ENCODE measurements around the gene SV2C. TPM values are rescaled to one million over a fixed set of nuclear protein-coding genes. Genes with fewer than 3 reads are reported as not detected.
A peak's percentile ranks its signal among the peaks of the same experiment; 100 is the strongest.

The SV2C gene
- total and polyA plus RNA-seq, 4 donors: 0.01 to 0.40 (median 0.37) TPM; not detected in 1

DNA sequence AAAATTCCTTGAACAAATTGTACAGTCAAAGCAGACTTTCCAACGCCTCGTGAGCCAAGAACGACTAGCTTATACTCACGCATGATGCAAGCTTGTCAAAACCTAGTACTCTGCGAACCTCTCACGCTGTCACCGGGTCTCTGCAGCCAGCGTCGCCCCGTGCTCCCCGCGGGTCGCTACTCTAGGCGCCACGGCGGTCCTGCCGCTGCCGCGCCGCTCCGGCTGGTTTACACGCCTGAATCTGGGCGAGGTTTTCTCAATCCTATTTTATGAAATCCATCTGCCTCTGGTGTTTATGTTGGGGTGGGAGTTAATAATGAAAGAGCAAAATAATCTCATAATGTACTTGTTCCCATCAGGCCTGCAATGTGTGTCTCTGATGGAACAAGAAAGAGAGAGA is 90.9 kb downstream of the SV2C start:
- Histone ChIP-seq H3K27me3 (ENCODE audit: control insufficient read depth in 3 of 3, insufficient read depth in 3 of 3, low read length in 2 of 3) (no peaks in the 10 kb centered on the region), H3K27ac (ENCODE audit: low read depth in 1 of 2, low read length in 1 of 2) (no peak overlapping the region), H3K4me3 (no peak overlapping the region), H3K9ac (ENCODE audit: insufficient read depth in 1 of 2, low read length in 2 of 2) (no peak overlapping the region), H3K36me3 (ENCODE audit: control insufficient read depth in 4 of 4, insufficient read depth in 4 of 4, low read length in 4 of 4) (no peaks in the 10 kb centered on the region), H3K4me1 (ENCODE audit: control insufficient read depth in 5 of 5, insufficient read depth in 5 of 5, low read length in 5 of 5) (no peaks in the 10 kb centered on the region), H3K9me3 (ENCODE audit: control insufficient read depth in 4 of 4, insufficient read depth in 3 of 4, low read length in 3 of 4) (no peaks in the 10 kb centered on the region)
- WGBS, 2 donors: 96 to 97% methylated on average over 23 of the region's 23 CpGs
- no peak for ATAC-seq (ENCODE audit: insufficient read depth, low FRiP score)
- TF ChIP-seq, protein P1, sequence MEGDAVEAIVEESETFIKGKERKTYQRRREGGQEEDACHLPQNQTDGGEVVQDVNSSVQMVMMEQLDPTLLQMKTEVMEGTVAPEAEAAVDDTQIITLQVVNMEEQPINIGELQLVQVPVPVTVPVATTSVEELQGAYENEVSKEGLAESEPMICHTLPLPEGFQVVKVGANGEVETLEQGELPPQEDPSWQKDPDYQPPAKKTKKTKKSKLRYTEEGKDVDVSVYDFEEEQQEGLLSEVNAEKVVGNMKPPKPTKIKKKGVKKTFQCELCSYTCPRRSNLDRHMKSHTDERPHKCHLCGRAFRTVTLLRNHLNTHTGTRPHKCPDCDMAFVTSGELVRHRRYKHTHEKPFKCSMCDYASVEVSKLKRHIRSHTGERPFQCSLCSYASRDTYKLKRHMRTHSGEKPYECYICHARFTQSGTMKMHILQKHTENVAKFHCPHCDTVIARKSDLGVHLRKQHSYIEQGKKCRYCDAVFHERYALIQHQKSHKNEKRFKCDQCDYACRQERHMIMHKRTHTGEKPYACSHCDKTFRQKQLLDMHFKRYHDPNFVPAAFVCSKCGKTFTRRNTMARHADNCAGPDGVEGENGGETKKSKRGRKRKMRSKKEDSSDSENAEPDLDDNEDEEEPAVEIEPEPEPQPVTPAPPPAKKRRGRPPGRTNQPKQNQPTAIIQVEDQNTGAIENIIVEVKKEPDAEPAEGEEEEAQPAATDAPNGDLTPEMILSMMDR (IDR thresholded peaks at IDR 0.05; ENCODE audit: control extremely low read depth, extremely low read depth): no peak
- no peak for DNase-seq

DNA sequence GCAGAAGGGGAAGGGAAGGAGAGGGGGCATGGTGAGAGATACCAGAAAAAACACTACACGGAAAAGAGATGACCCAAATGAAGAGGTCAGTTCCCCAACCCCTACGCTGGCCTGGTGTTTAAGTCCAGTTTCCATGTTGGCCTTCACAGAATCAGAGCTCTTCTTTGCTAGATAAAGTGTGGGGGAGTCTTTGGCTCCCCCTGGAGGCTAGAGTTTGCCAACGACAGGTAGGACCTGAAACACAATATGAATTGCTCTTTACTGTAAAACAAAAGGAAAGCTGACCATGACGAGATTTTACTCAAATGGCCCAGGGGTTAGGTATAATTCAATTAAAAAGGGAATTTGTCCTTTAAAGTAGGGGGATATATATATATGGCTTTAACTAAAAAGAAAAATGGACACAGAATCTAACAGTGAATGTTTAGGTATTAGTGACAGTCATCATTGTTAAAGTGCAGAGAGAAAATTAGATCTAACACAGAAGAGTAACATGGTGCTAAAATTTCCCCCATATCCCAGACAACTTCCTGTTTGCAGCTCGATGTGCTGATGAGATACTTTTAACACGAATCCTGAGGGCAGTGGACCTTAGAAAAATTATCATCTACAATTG is 92.0 kb downstream of the SV2C start:
- WGBS, 2 donors: 28 to 32% methylated on average over 6 of the region's 6 CpGs
- H3K9me3 ChIP-seq (ENCODE audit: control insufficient read depth in 4 of 4, insufficient read depth in 3 of 4, low read length in 3 of 4): no peaks in the 10 kb centered on the region
- TF ChIP-seq, protein P1 (IDR thresholded peaks at IDR 0.05; ENCODE audit: control extremely low read depth, extremely low read depth): peak; percentile 34
- H3K4me1 ChIP-seq (ENCODE audit: control insufficient read depth in 5 of 5, insufficient read depth in 5 of 5, low read length in 5 of 5): no peaks in the 10 kb centered on the region
- no peaks in the 10 kb centered on the region for H3K36me3 ChIP-seq (ENCODE audit: control insufficient read depth in 4 of 4, insufficient read depth in 4 of 4, low read length in 4 of 4)
- ATAC-seq (ENCODE audit: insufficient read depth, low FRiP score) (no peak), DNase-seq (peak; percentile 45 to 47 (median 46))
- no peaks in the 10 kb centered on the region for H3K27me3 ChIP-seq (ENCODE audit: control insufficient read depth in 3 of 3, insufficient read depth in 3 of 3, low read length in 2 of 3)
- H3K9ac ChIP-seq (ENCODE audit: insufficient read depth in 1 of 2, low read length in 2 of 2): no peak overlapping the region
- no peak overlapping the region for H3K4me3 ChIP-seq
- H3K27ac ChIP-seq (ENCODE audit: low read depth in 1 of 2, low read length in 1 of 2): no peak overlapping the region

DNA sequence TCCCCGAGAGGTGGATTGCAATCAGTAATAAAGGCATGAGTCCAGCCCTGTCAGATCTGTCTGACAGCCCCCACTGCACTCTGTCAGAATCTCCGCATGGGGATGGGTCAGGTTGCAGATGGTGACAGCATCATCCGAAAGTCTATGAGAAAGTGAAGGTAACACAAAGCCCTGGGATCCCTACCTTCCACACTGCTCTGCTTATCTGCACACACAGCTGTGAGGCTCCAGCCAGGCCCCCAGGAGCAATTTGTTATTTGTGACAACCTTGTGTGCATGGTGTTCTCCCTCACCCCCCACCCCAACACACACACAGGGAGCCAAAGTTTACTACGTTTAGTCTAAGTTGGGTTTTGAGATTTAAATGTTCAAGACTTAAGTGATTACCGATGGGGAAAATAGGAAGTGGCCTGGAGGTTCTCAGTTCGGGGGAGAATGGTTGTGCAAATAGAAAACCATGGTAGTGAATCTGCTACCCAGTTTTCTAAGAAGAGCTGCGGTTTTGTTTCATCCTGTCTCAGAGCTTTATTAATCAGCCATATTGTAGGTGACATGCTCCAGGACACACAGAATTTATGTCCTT is 92.7 kb downstream of the SV2C start:
- no peak for ATAC-seq (ENCODE audit: insufficient read depth, low FRiP score)
- H3K27ac ChIP-seq (ENCODE audit: low read depth in 1 of 2, low read length in 1 of 2): no peak overlapping the region
- no peaks in the 10 kb centered on the region for H3K36me3 ChIP-seq (ENCODE audit: control insufficient read depth in 4 of 4, insufficient read depth in 4 of 4, low read length in 4 of 4)
- no peaks in the 10 kb centered on the region for H3K4me1 ChIP-seq (ENCODE audit: control insufficient read depth in 5 of 5, insufficient read depth in 5 of 5, low read length in 5 of 5)
- H3K9ac ChIP-seq (ENCODE audit: insufficient read depth in 1 of 2, low read length in 2 of 2): no peak overlapping the region
- no peak overlapping the region for H3K4me3 ChIP-seq
- 36 to 51% methylated on average over 7 of the region's 7 CpGs for WGBS, 2 donors
- TF ChIP-seq, protein P1 (IDR thresholded peaks at IDR 0.05; ENCODE audit: control extremely low read depth, extremely low read depth): no peak
- DNase-seq: no peak
- H3K27me3 ChIP-seq (ENCODE audit: control insufficient read depth in 3 of 3, insufficient read depth in 3 of 3, low read length in 2 of 3): no peaks in the 10 kb centered on the region
- no peaks in the 10 kb centered on the region for H3K9me3 ChIP-seq (ENCODE audit: control insufficient read depth in 4 of 4, insufficient read depth in 3 of 4, low read length in 3 of 4)
